ENCODE data around the gene RPS27A. TPM values are rescaled to one million over a fixed set of nuclear protein-coding genes. Genes with fewer than 3 reads are reported as not detected.

The RPS27A gene
- total and polyA plus RNA-seq, 9 of the 15 experiments (the other 6 are each of a cell fraction or from before 2014, with no cell fraction given) = 1,383 to 3,282 (median 2,242) TPM

- peak; percentile 43; the same call in 1 of the 2 replicates for TF ChIP-seq CGGBP1 (CRISPR knock-in tag; IDR thresholded peaks at IDR 0.05)
- no peak for TF ChIP-seq ZNF668 (CRISPR knock-in tag; IDR thresholded peaks at IDR 0.05)
- peak; percentile 20; the same call in 1 of the 2 replicates for TF ChIP-seq ZNF263 (CRISPR knock-in tag; IDR thresholded peaks at IDR 0.05; ENCODE audit: borderline replicate concordance)
- no peak for TF ChIP-seq E2F5 (CRISPR knock-in tag; IDR thresholded peaks at IDR 0.05)
- TF ChIP-seq TCFL5 (CRISPR knock-in tag; conservative IDR thresholded peaks at IDR 0.05) = no peak
- TF ChIP-seq U2AF2 (optimal IDR thresholded peaks at IDR 0.05; ENCODE audit: low read depth, low read length) = no peak
- TF ChIP-seq ZBTB40 (IDR thresholded peaks at IDR 0.05) = peak; percentile 100
- no peak for TF ChIP-seq ZBTB40 (CRISPR knock-in tag; IDR thresholded peaks at IDR 0.05)
- TF ChIP-seq RAD51 (IDR thresholded peaks at IDR 0.05; ENCODE audit: borderline replicate concordance, low read depth) = peak; percentile 23; the same call in 1 of the 2 replicates
- no peak for TF ChIP-seq ZBTB49 (CRISPR knock-in tag; IDR thresholded peaks at IDR 0.05; ENCODE audit: borderline replicate concordance)
- TF ChIP-seq ETV6 (IDR thresholded peaks at IDR 0.05; ENCODE audit: borderline replicate concordance in 1 of 2, low read depth in 2 of 2, low read length in 1 of 2) = 0 out of 4 replicates have a peak, but pooled peaks have one; percentile 37 to 42
- TF ChIP-seq ETV6 (CRISPR knock-in tag; IDR thresholded peaks at IDR 0.05; ENCODE audit: borderline replicate concordance) = no peak
- no peak for TF ChIP-seq ZNF436 (CRISPR knock-in tag; IDR thresholded peaks at IDR 0.05)
Observed at GRCh38 chr2:55268907-55269644, 36.6 kb downstream of the RPS27A start, which contains the start of gene MTIF2 (continued).
